Chondrocyte (in vitro differentiated cells): Measurements from ENCODE around the gene NHERF2. TPM values are rescaled to one million over a fixed set of nuclear protein-coding genes. Genes with fewer than 3 reads are reported as not detected.

Source experiments
- DNase-seq: peaks from one replicate; pipeline ENCODE4 v3.0.0; 2021; ENCODE audit warnings: mixed read lengths, low spot score
- H3K27ac Mint-ChIP-seq: one replicate; pipeline ENCODE4 v1.8.0; 2021; ENCODE audit warnings: mild to moderate bottlenecking, moderate library complexity, mixed read lengths; ENCODE audit not compliant: unreplicated experiment
- H3K27me3 Mint-ChIP-seq: 2 replicates; pipeline ENCODE4 v1.8.0; 2021; ENCODE audit warnings: low read depth, mixed read lengths
- H3K36me3 Mint-ChIP-seq: 2 replicates; pipeline ENCODE4 v1.8.0; 2021; ENCODE audit warnings: low read depth, mixed read lengths
- H3K4me1 Mint-ChIP-seq: 2 replicates; pipeline ENCODE4 v1.8.0; 2021; ENCODE audit warnings: low read depth, mild to moderate bottlenecking, mixed read lengths
- H3K4me3 Mint-ChIP-seq: one replicate; pipeline ENCODE4 v1.8.0; 2021; ENCODE audit warnings: mild to moderate bottlenecking, moderate library complexity, mixed read lengths; ENCODE audit not compliant: unreplicated experiment
- H3K9me3 Mint-ChIP-seq: 2 replicates; pipeline ENCODE4 v1.8.0; 2021; ENCODE audit warnings: low read depth, mixed read lengths
- total RNA-seq: library from RNA; stranded (reverse); gene quantifications from 3 replicates; pipeline ENCODE4 v1.2.1, GENCODE V29; 2021
- TF ChIP-seq, protein P1 (sequence below): fragments of 200-600 bp; sonication (generic); IDR thresholded peaks from 2 replicates; pipeline ENCODE4 v1.5.0; 2021; ENCODE audit warnings: antibody characterized with exemption, mild to moderate bottlenecking, moderate library complexity

Gene NHERF2
- total RNA-seq, 1 donor from 2014 or later: 87.0 TPM

DNA sequence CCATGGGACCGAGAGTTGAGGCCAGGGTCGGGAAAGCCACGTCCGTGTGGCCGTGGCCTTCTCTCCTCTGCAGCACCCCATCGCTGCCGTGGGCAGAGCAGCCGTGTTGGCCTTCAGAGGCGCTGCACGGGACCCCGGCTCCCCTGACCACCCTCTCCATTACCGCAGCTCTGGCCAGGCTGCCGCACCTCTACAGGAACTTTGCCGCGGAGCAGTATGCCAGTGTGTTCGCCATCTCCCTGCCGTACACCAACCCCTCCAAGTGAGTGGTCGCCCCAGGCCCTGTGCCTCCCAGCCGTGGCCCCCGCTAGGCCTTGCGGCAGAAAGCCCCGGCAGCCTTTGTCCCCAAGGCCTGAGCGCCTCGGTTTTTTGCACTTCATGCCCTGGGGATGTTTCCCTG is 48.9 kb downstream of the NHERF2 start:
- H3K27me3 Mint-ChIP-seq: no peaks in the 10 kb centered on the region

GRCh38 chr16:2076072-2076865 is 49.6 kb downstream of the NHERF2 start:
- peaks cover 14% of the 10 kb centered on the region for H3K36me3 Mint-ChIP-seq
- TF ChIP-seq, protein P1, sequence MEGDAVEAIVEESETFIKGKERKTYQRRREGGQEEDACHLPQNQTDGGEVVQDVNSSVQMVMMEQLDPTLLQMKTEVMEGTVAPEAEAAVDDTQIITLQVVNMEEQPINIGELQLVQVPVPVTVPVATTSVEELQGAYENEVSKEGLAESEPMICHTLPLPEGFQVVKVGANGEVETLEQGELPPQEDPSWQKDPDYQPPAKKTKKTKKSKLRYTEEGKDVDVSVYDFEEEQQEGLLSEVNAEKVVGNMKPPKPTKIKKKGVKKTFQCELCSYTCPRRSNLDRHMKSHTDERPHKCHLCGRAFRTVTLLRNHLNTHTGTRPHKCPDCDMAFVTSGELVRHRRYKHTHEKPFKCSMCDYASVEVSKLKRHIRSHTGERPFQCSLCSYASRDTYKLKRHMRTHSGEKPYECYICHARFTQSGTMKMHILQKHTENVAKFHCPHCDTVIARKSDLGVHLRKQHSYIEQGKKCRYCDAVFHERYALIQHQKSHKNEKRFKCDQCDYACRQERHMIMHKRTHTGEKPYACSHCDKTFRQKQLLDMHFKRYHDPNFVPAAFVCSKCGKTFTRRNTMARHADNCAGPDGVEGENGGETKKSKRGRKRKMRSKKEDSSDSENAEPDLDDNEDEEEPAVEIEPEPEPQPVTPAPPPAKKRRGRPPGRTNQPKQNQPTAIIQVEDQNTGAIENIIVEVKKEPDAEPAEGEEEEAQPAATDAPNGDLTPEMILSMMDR: no peak
- H3K27ac Mint-ChIP-seq: no peak overlapping the region
- DNase-seq: no peak
- no peaks in the 10 kb centered on the region for H3K4me1 Mint-ChIP-seq
- H3K4me3 Mint-ChIP-seq: no peak overlapping the region
- H3K9me3 Mint-ChIP-seq: no peaks in the 10 kb centered on the region
- H3K27me3 Mint-ChIP-seq: no peaks in the 10 kb centered on the region

More for the DNA sequence above, 48.9 kb downstream of the NHERF2 start:
- TF ChIP-seq, protein P1: no peak
- DNase-seq: no peak
- H3K36me3 Mint-ChIP-seq: peaks cover 14% of the 10 kb centered on the region
- H3K4me3 Mint-ChIP-seq: no peak overlapping the region
- H3K4me1 Mint-ChIP-seq: no peaks in the 10 kb centered on the region
- H3K27ac Mint-ChIP-seq: no peak overlapping the region
- no peaks in the 10 kb centered on the region for H3K9me3 Mint-ChIP-seq

DNA sequence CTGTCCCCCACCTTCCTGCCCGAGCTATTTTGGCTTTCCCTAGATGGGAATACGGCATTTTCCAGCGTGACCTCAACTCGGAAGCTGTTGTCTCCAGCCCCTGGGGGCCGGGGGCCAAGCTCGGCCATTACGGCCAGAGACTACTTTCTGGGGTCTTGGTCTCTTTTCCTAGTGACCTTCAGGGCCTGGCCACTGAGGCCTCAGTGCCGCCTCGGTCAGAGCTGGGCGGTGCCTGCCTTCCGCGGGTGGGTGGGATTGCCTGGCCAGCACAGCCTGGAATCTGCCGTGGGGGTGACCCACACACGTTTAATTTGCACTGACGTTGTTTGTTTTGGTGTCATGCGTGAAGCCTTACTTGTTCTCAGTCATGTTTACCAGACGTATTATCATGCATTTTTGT is 50.3 kb downstream of the NHERF2 start:
- peaks cover 12% of the 10 kb centered on the region for H3K36me3 Mint-ChIP-seq
- no peaks in the 10 kb centered on the region for H3K4me1 Mint-ChIP-seq
- no peak for DNase-seq
- TF ChIP-seq, protein P1: no peak
- no peak overlapping the region for H3K27ac Mint-ChIP-seq
- H3K27me3 Mint-ChIP-seq: no peaks in the 10 kb centered on the region
- no peak overlapping the region for H3K4me3 Mint-ChIP-seq
- H3K9me3 Mint-ChIP-seq: no peaks in the 10 kb centered on the region

GRCh38 chr16:2077696-2078095 is 51.0 kb downstream of the NHERF2 start:
- TF ChIP-seq, protein P1: no peak
- no peak for DNase-seq
- no peaks in the 10 kb centered on the region for H3K4me1 Mint-ChIP-seq
- no peaks in the 10 kb centered on the region for H3K27me3 Mint-ChIP-seq
- H3K27ac Mint-ChIP-seq: no peak overlapping the region
- H3K9me3 Mint-ChIP-seq: no peaks in the 10 kb centered on the region
- H3K4me3 Mint-ChIP-seq: no peak overlapping the region
- H3K36me3 Mint-ChIP-seq: peaks cover 12% of the 10 kb centered on the region

DNA sequence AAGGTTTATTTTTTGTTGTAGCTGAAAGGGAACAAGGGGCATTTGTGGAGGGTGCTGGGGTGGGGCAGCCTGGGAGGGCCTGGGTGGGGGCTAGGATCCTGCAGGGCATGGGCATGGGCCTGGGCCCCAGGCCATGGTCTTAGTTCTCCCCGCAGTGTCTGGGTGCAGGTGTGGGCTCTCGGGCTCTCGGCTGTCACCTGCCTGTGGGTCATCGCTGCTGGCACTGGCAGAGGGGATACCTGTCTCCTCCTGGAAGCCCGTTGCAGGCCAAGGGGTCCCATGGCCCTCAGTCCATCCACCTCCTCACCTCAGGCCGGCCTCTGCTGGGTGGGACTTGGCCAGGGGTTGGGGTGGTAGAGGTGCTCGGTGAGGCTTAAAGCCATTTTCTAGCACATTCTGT is 51.4 kb downstream of the NHERF2 start:
- H3K36me3 Mint-ChIP-seq: peaks cover 12% of the 10 kb centered on the region
- TF ChIP-seq, protein P1: no peak
- H3K27me3 Mint-ChIP-seq: no peaks in the 10 kb centered on the region
- no peaks in the 10 kb centered on the region for H3K4me1 Mint-ChIP-seq
- no peak overlapping the region for H3K4me3 Mint-ChIP-seq
- DNase-seq: no peak
- H3K9me3 Mint-ChIP-seq: no peaks in the 10 kb centered on the region
- H3K27ac Mint-ChIP-seq: no peak overlapping the region
